ENCODE data around the gene HSP90B1.

DNA sequence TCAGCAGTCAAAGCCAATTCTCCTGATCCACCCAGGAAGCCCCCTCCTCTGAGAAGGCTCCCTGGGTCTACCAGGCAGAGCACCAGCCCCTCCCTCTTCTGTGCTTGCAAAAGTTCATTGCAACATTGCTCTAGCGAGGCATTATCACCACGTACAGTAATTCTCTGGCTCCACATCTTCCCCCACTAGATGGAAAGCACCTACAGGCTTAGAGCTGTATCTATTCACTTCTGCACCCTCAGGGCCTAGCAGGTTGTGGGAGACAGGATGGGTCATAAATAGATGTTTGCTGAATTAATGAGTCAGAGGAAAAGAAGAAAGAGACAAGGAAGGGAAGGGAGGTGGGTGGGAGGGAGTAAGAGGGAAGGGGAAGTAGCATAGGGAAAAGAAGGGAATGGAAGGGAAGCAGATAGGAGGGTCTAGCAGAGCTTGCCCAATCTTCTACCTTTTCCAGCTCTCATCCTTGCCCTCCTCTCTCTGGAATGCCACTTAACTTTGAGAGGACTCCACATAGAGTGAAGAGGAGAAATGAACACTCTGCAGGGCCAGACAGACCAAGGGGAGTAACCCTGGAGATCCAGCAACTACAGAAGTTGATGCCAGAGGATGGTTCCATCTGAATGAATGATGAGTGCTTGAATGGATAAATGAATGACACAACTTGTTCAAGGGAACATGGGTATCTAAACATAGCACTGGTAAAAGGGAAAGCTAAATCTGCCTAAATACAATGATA, 47.2 kb upstream of the HSP90B1 start:
- TF ChIP-seq YY1 (IDR thresholded peaks at IDR 0.05; ENCODE audit: insufficient read depth, insufficient read length), result no peak
- TF ChIP-seq SUZ12 (IDR thresholded peaks at IDR 0.05; ENCODE audit: extremely low read depth, insufficient read depth, insufficient read length), result no peak
- no peak for TF ChIP-seq ZNF274 (IDR thresholded peaks at IDR 0.05; ENCODE audit: low read depth, low read length)
